HCT116 (cell line): ENCODE data around the gene ZNHIT2. TPM values are rescaled to one million over a fixed set of nuclear protein-coding genes. Genes with fewer than 3 reads are reported as not detected.

Experiments used
- ATAC-seq: fragments of 200-7000 bp; cut with Tn5 transposase; 2 replicates; pipeline ENCODE4 v1.9.1; 2020; ENCODE audit warnings: mild to moderate bottlenecking, moderate library complexity
- BruUV-seq: library from RNA; stranded (reverse); fragments of 400-500 nt; replicated peaks from 2 replicates; lab custom pipeline; 2021; lab: Mats Ljungman, UMichigan
- CTCF ChIA-PET: fragments of 300-600 bp; sonication (Branson Sonifier 250); formaldehyde crosslinking; loops from one replicate; lab custom pipeline; 2021; ENCODE audit warnings: antibody characterized with exemption; lab: Charles Lee
- POLR2A ChIA-PET: fragments of 300-600, 350-600 bp; sonication (Branson Sonifier 250); formaldehyde crosslinking; loops from one replicate; lab custom pipeline; 2021; ENCODE audit warnings: antibody characterized with exemption; lab: Charles Lee
- RAD21 ChIA-PET, 2 experiments: fragments of 300-600 bp; sonication (Branson Sonifier 250); formaldehyde crosslinking; loops; one replicate each; lab custom pipeline; 2023; ENCODE audit warnings: low total read pairs in 2 of 2; ENCODE audit not compliant: uncharacterized antibody in 2 of 2, unreplicated experiment in 2 of 2, low non-redundant PET in 1 of 2; lab: Charles Lee
- DNase-seq: peaks from one replicate; pipeline ENCODE4 v3.0.0-alpha.2; 2010; ENCODE audit warnings: low read depth, low spot score
- H2AFZ ChIP-seq: fragments of 200-600 bp; shearing (Covaris generic), sonication (generic); 2 replicates; pipeline ENCODE4 v1.6.1; 2017; ENCODE audit warnings: low read depth, mixed run types, mixed read lengths, antibody characterized with exemption, low read length; ENCODE audit not compliant: poor library complexity, severe bottlenecking
- H3K27ac ChIP-seq: 2 replicates; pipeline ENCODE4 v1.5.1; 2012; ENCODE audit warnings: low read depth, low read length
- H3K27me3 ChIP-seq: fragments of 200-600 bp; sonication (generic); 2 replicates; pipeline ENCODE4 v1.6.1; 2016; ENCODE audit warnings: mixed run types, low read length, mixed read lengths; ENCODE audit not compliant: insufficient read depth
- H3K36me3 ChIP-seq, 2 experiments: fragments of 200-500 bp in 1 of 2; fragments of 200-600 bp in 1 of 2; sonication (Bioruptor generic) in 1 of 2; sonication (generic) in 1 of 2; 2 replicates each; pipeline versions ENCODE4 v1.5.1 to v1.6.1; 2014 to 2016; ENCODE audit warnings: low read length in 2 of 2, inconsistent platforms in 1 of 2, mixed read lengths in 1 of 2, mixed run types in 1 of 2; ENCODE audit not compliant: insufficient read depth in 2 of 2, control insufficient read depth in 1 of 2
- H3K4me1 ChIP-seq, 2 experiments: fragments of 200-600 bp in 1 of 2; sonication (generic) in 1 of 2; 2 replicates each; pipeline versions ENCODE4 v1.5.1 to v1.6.1; 2012 to 2017; ENCODE audit warnings: low read length in 2 of 2, inconsistent platforms in 1 of 2, mild to moderate bottlenecking in 1 of 2, mixed read lengths in 1 of 2, mixed run types in 1 of 2, moderate library complexity in 1 of 2; ENCODE audit not compliant: insufficient read depth in 2 of 2, control insufficient read depth in 1 of 2
- H3K4me2 ChIP-seq: fragments of 200-600 bp; sonication (generic); 2 replicates; pipeline ENCODE4 v1.6.1; 2017; ENCODE audit warnings: mixed run types, low read length, mixed read lengths
- H3K4me3 ChIP-seq, 2 experiments: fragments of 200-600 bp in 1 of 2; sonication (generic) in 1 of 2; replicated peaks in 1 of 2; 2 replicates each; pipeline ENCODE4 v1.5.1; 2011 to 2016; ENCODE audit warnings: low read length in 2 of 2, control low read depth in 1 of 2, low read depth in 1 of 2, mild to moderate bottlenecking in 1 of 2, mixed read lengths in 1 of 2, mixed run types in 1 of 2
- H3K79me2 ChIP-seq: fragments of 200-600 bp; sonication (generic); 2 replicates; pipeline ENCODE4 v1.6.1; 2017; ENCODE audit warnings: mild to moderate bottlenecking, mixed run types, low read length, moderate library complexity, mixed read lengths; ENCODE audit not compliant: insufficient read depth
- H3K9ac ChIP-seq: fragments of 200-600 bp; sonication (generic); 2 replicates; pipeline ENCODE4 v1.6.1; 2016; ENCODE audit warnings: low read length, mixed read lengths
- H3K9me2 ChIP-seq: fragments of 200-600 bp; sonication (generic), shearing (Covaris generic); 2 replicates; pipeline ENCODE4 v1.6.1; 2017; ENCODE audit warnings: mixed run types, mild to moderate bottlenecking, moderate library complexity; ENCODE audit not compliant: insufficient read depth
- H3K9me3 ChIP-seq, 2 experiments: fragments of 200-500 bp in 1 of 2; fragments of 200-600 bp in 1 of 2; sonication (Bioruptor generic) in 1 of 2; sonication (generic) in 1 of 2; 2 replicates each; pipeline ENCODE4 v1.6.1; 2014 to 2017; ENCODE audit warnings: low read length in 2 of 2, mixed read lengths in 2 of 2, inconsistent platforms in 1 of 2, low read depth in 1 of 2, mild to moderate bottlenecking in 1 of 2, mixed run types in 1 of 2, moderate library complexity in 1 of 2; ENCODE audit not compliant: control insufficient read depth in 1 of 2, insufficient read depth in 1 of 2
- H4K20me1 ChIP-seq: fragments of 200-600 bp; sonication (generic), shearing (Covaris generic); 2 replicates; pipeline ENCODE4 v1.6.1; 2017; ENCODE audit warnings: mixed run types, mild to moderate bottlenecking, moderate library complexity; ENCODE audit not compliant: insufficient read depth
- CBX3 ChIP-seq: IDR thresholded peaks from 2 replicates; pipeline ENCODE4 v1.6.1; 2012; ENCODE audit warnings: low read depth
- CEBPB ChIP-seq: IDR thresholded peaks from 2 replicates; pipeline ENCODE4 v1.6.1; 2012; ENCODE audit warnings: low read depth
- ELF1 ChIP-seq: IDR thresholded peaks from 2 replicates; pipeline ENCODE4 v1.6.1; 2012; ENCODE audit warnings: low read depth, borderline replicate concordance
- EZH2 ChIP-seq: fragments of 200-600 bp; sonication (generic); IDR thresholded peaks from 2 replicates; pipeline ENCODE4 v1.6.1; 2017; ENCODE audit warnings: antibody characterized with exemption, mixed run types
- EZH2phosphoT487 ChIP-seq: fragments of 200-600 bp; IDR thresholded peaks from 2 replicates; pipeline ENCODE4 v1.6.1; 2018; ENCODE audit warnings: antibody characterized with exemption, borderline replicate concordance
- FOSL1 ChIP-seq: IDR thresholded peaks from 2 replicates; pipeline ENCODE4 v1.6.1; 2012; ENCODE audit warnings: low read depth
- JUND ChIP-seq: IDR thresholded peaks from 2 replicates; pipeline ENCODE4 v1.6.1; 2012
- POLR2A ChIP-seq: IDR thresholded peaks from 2 replicates; pipeline ENCODE4 v1.7.0; 2011; ENCODE audit warnings: borderline replicate concordance; ENCODE audit not compliant: insufficient read depth, insufficient read length; ENCODE audit errors: extremely low read depth
- POLR2AphosphoS5 ChIP-seq: IDR thresholded peaks from 2 replicates; pipeline ENCODE4 v1.6.1; 2011; ENCODE audit warnings: mild to moderate bottlenecking, low read depth, low read length, moderate library complexity
- RAD21 ChIP-seq: IDR thresholded peaks from 2 replicates; pipeline ENCODE4 v1.6.1; 2012; ENCODE audit warnings: low read depth, mild to moderate bottlenecking
- TCF7L2 ChIP-seq: IDR thresholded peaks from 2 replicates; pipeline ENCODE4 v1.7.0; 2011; ENCODE audit warnings: borderline replicate concordance, inconsistent platforms; ENCODE audit not compliant: insufficient read depth, insufficient read length; ENCODE audit errors: extremely low read depth
- YY1 ChIP-seq: IDR thresholded peaks from 2 replicates; pipeline ENCODE4 v1.6.1; 2011; ENCODE audit warnings: low read length, low read depth, moderate library complexity, mild to moderate bottlenecking; ENCODE audit not compliant: insufficient replicate concordance; ENCODE audit errors: extremely low read depth
- ZBTB33 ChIP-seq: IDR thresholded peaks from 2 replicates; pipeline ENCODE4 v1.6.1; 2011; ENCODE audit warnings: mild to moderate bottlenecking, low read length, moderate library complexity; ENCODE audit not compliant: insufficient replicate concordance; ENCODE audit errors: extremely low read depth
- ZNF274 ChIP-seq: fragments of 200-500 bp; sonication (Bioruptor generic); IDR thresholded peaks from 2 replicates; pipeline ENCODE4 v1.6.1; 2014; ENCODE audit warnings: mild to moderate bottlenecking, low read depth, low read length, inconsistent platforms
- intact Hi-C: fragments of 100-400 bp; cut with micrococcal nuclease; formaldehyde crosslinking; loops from 2 replicates; pipeline ENCODE4 v1.10.0; 2022
- total RNA-seq: library from RNA; stranded (reverse); gene quantifications from one replicate; pipeline ENCODE4 v1.2.1, GENCODE V29; 2021; ENCODE audit not compliant: unreplicated experiment
- TF ChIP-seq, protein P1 (sequence below): IDR thresholded peaks from 2 replicates; pipeline ENCODE4 v1.6.1; 2012

Gene ZNHIT2
- total RNA-seq, 1 experiment from 2014 or later: 18.8 TPM

GRCh38 chr11:65109231-65110198, 8.0 kb downstream of the ZNHIT2 start:
- Histone ChIP-seq H3K9me2 (no peaks in the 10 kb centered on the region), H3K9ac (no peak overlapping the region), H3K79me2 (0 out of 2 replicates have a peak, but pooled peaks cover 4% of the 10 kb centered on the region), H3K4me1 (peaks cover 15 to 34% of the 10 kb centered on the region in 2 experiments), H3K4me3 (no peak overlapping the region), H2AFZ (no peak overlapping the region), H3K9me3 (no peaks in the 10 kb centered on the region), H3K27ac (no peak overlapping the region), H3K4me2 (no peak overlapping the region), H4K20me1 (no peaks in the 10 kb centered on the region), H3K36me3 (no peaks in the 10 kb centered on the region), H3K27me3 (no peaks in the 10 kb centered on the region)
- TF ChIP-seq ZNF274 (no peak), POLR2A (no peak), EZH2phosphoT487 (no peak), ELF1 (no peak), POLR2AphosphoS5 (no peak), YY1 (no peak), TCF7L2 (no peak), CEBPB (no peak), ZBTB33 (no peak), FOSL1 (no peak), EZH2 (no peak), JUND (no peak), CBX3 (no peak), RAD21 (no peak)
- TF ChIP-seq, protein P1, sequence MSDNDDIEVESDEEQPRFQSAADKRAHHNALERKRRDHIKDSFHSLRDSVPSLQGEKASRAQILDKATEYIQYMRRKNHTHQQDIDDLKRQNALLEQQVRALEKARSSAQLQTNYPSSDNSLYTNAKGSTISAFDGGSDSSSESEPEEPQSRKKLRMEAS: no peak
- no TSS peak for BruUV-seq
- RAD21 ChIA-PET: no interaction called here
- ATAC-seq (no peak), DNase-seq (no peak)
- CTCF ChIA-PET: interaction anchor here (1.0 to 1.5 kb wide), 9 partner anchors 12 to 265 kb away, joined by 3 to 14 read pairs (median 4); partner anchors contain the start of genes CDC42BPG, FAU, MRPL49 and SYVN1
- POLR2A ChIA-PET: interaction anchor here (1.9 to 3.7 kb wide), 2 partner anchors 12 to 13 kb away, joined by 20 to 21 read pairs; partner anchors contain the start of genes FAU, MRPL49 and VPS51
- intact Hi-C loops: loop anchor here (1.0 to 10.0 kb wide), 4 partner anchors 73 to 263 kb away; partner anchors contain the start of genes ATG2A and CAPN1
